Right atrium auricular region (tissue), 2 donors: ENCODE measurements around the gene WNK1. TPM values are rescaled to one million over a fixed set of nuclear protein-coding genes. Genes with fewer than 3 reads are reported as not detected.

Experiments
- DNase-seq: peaks from one replicate; pipeline ENCODE4 v3.0.0-alpha.2; 2019; ENCODE audit warnings: low spot score
- H3K27ac ChIP-seq, 2 donors: fragments of 200-600 bp; sonication (generic); 1 replicate in 1 of 2; 2 replicates in 1 of 2; pipeline ENCODE4 v1.5.1; 2016 to 2019
- H3K27me3 ChIP-seq, 2 donors: fragments of 200-600 bp; sonication (generic); one replicate each; pipeline versions ENCODE4 v1.5.1 to v1.6.0; 2017 to 2019
- H3K36me3 ChIP-seq: fragments of 200-600 bp; sonication (generic); one replicate; pipeline ENCODE4 v1.5.1; 2016
- H3K4me1 ChIP-seq, 2 donors: fragments of 200-600 bp; sonication (generic); one replicate each; pipeline versions ENCODE4 v1.5.1 to v1.6.0; 2017 to 2019
- H3K4me3 ChIP-seq, 2 donors: fragments of 200-600 bp; sonication (generic); 1 replicate in 1 of 2; 2 replicates in 1 of 2; pipeline ENCODE4 v1.5.1; 2017 to 2019; ENCODE audit warnings: mild to moderate bottlenecking in 1 of 2, moderate library complexity in 1 of 2
- H3K9me3 ChIP-seq, 2 donors: fragments of 200-600 bp; sonication (generic); one replicate each; pipeline ENCODE4 v1.5.1; 2019
- CTCF ChIP-seq, 2 donors: fragments of 200-600 bp; sonication (generic); IDR thresholded peaks; one replicate each; pipeline ENCODE4 v1.5.1; 2019; ENCODE audit warnings: antibody characterized with exemption in 2 of 2
- total RNA-seq, 2 donors: library from RNA; depleted of rRNA; stranded (reverse); fragments of >200 nt; gene quantifications; one replicate each; pipeline ENCODE4 v1.1.0, GENCODE V29; 2016

WNK1 gene
- total RNA-seq, 2 donors from 2014 or later, result 195 to 215 TPM

DNA sequence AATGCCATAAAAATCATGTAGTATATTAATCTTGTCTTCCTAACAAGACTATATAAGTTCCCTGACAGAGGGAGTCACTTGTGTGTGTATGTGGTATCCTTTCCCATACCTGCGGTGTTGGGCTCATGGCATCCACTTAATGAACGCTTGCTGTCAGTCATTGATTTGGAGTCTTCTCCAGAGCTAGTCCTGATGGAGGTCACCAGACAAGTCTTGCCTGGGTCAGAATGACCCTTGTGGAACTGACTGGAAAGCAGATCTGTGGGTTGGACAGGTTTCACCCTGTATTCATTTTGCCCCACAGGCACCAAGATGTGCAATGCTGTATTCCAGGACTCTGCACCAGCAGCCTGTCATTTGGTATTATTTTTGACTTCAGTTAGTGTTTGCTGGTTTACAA is 27.3 kb upstream of the WNK1 start:
- TF ChIP-seq CTCF (IDR thresholded peaks at IDR 0.05), result no peak
- Histone ChIP-seq H3K36me3 (no peaks in the 10 kb centered on the region), H3K4me3 (no peak overlapping the region), H3K4me1 (peaks cover 0 to 14% of the 10 kb centered on the region in 2 donors), H3K9me3 (no peaks in the 10 kb centered on the region), H3K27ac (peak overlapping the region; percentile 68 to 84), H3K27me3 (no peaks in the 10 kb centered on the region)
- no peak for DNase-seq

DNA sequence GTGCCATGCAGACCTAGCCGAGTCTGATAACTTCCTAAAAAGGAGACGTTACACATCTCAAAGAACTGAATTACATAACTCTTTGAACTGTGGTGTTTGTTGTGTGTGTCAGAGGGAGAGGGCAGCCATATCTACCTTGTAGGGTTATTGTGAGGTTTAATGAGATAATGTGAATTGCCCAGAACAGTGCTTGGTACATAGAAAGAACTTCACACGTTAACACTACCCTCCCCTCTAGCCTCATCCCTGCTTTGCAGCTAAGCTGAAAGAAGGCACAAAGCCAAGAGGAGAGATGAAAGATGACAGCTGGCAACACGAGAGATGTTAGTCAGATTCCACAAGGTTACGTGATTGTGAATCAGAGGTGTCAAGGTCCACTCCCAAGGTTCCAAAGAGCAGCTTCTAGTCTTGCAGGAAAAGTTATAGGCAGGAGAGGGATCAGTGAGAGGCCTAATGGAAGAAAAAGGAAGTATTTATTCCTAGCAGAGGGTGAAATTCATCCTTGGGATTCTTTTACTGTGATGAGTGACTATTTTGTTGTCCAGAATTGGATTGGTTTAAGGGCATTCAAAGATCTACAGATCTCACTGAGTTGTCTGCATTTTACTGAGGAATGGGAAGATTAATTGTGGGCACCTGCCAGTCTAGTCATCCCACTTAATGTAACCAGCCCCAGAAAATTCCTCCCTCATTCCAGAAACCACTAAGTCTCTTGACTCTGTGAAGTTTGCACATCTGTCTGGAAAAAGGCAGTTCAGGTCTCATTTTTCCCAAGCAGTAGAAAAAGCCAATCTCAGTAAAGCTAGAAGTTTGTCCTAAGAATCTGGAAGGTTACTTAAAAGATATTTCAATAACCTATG is 25.9 kb upstream of the WNK1 start:
- TF ChIP-seq CTCF (IDR thresholded peaks at IDR 0.05), result no peak
- no peak for DNase-seq
- H3K4me1 ChIP-seq, result peaks cover 0 to 14% of the 10 kb centered on the region in 2 donors
- peak overlapping the region; percentile 68 to 84 for H3K27ac ChIP-seq
- H3K27me3 ChIP-seq, result no peaks in the 10 kb centered on the region
- H3K36me3 ChIP-seq, result no peaks in the 10 kb centered on the region
- no peak overlapping the region for H3K4me3 ChIP-seq
- no peaks in the 10 kb centered on the region for H3K9me3 ChIP-seq

- H3K27ac ChIP-seq, result peak overlapping the region; percentile 68 to 84
- H3K27me3 ChIP-seq, result no peaks in the 10 kb centered on the region
- no peaks in the 10 kb centered on the region for H3K9me3 ChIP-seq
- no peak for TF ChIP-seq CTCF (IDR thresholded peaks at IDR 0.05)
- DNase-seq, result no peak
- peaks cover 0 to 14% of the 10 kb centered on the region in 2 donors for H3K4me1 ChIP-seq
- H3K4me3 ChIP-seq, result no peak overlapping the region
- no peaks in the 10 kb centered on the region for H3K36me3 ChIP-seq
These were observed 25.1 kb upstream of the WNK1 start for GRCh38 chr12:727321-727720.

DNA sequence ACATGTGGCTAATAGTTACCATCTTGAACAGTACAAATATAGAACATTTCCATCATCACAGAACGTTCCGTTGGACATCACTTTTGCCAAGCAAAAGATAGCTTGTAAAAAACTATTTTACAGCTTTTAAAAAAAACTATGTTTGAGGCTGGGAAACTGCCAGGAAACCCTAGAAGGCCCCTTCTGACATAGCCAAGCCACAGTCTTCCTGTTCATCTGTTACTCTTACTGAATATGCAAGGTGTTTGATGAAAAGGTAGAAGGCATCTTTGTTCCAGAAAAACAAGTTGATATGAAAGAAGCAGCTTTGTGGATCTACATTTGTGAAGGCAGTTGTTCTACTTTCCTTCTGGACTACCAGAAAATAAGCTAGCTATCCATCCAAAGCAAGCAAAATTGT is 23.6 kb upstream of the WNK1 start:
- DNase-seq, result no peak
- TF ChIP-seq CTCF (IDR thresholded peaks at IDR 0.05), result no peak
- H3K27ac ChIP-seq, result no peak overlapping the region
- H3K36me3 ChIP-seq, result no peaks in the 10 kb centered on the region
- no peaks in the 10 kb centered on the region for H3K27me3 ChIP-seq
- H3K4me1 ChIP-seq, result peaks cover 0 to 14% of the 10 kb centered on the region in 2 donors
- H3K9me3 ChIP-seq, result no peaks in the 10 kb centered on the region
- H3K4me3 ChIP-seq, result no peak overlapping the region

DNA sequence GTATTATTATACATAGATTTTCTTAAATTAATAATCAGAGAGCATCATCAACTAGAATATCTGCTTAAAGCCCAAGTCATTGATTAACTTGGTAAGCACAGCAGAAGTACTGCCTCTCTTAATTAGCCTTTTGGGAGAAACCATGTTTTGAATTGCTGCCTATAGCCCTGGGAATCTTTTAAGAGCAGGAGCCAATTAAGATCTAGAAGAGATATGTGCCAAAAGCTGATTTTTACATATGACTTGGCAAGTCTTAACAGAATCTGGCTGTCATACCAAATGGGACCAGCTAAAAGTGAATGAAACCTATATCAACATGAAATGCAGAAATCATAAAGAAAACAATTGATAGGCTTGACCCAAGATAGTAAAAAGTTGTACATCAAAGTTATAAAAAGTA is 23.2 kb upstream of the WNK1 start:
- no peak overlapping the region for H3K4me3 ChIP-seq
- no peak for DNase-seq
- H3K36me3 ChIP-seq, result no peaks in the 10 kb centered on the region
- no peaks in the 10 kb centered on the region for H3K27me3 ChIP-seq
- H3K4me1 ChIP-seq, result peaks cover 0 to 12% of the 10 kb centered on the region in 2 donors
- no peaks in the 10 kb centered on the region for H3K9me3 ChIP-seq
- no peak overlapping the region for H3K27ac ChIP-seq
- TF ChIP-seq CTCF (IDR thresholded peaks at IDR 0.05), result no peak
